ENCODE results near the gene ITPRID1. TPM values are rescaled to one million over a fixed set of nuclear protein-coding genes. Genes with fewer than 3 reads are reported as not detected.

Gene ITPRID1
- total RNA-seq, 2 donors from 2014 or later = 5.6 to 21.8 TPM

- 78% methylated on average over 2 of the region's 2 CpGs; no CpG with 5 or more reads in 1 of the 2 experiments for WGBS, 2 experiments (ENCODE audit: insufficient coverage in 1 of 2, insufficient read length in 1 of 2)
- H3K9ac ChIP-seq (ENCODE audit: extremely low read depth, low read length, poor library complexity, severe bottlenecking) = no peak overlapping the region
- H3K9me3 Mint-ChIP-seq = peaks cover 34% of the 10 kb centered on the region
- no peaks in the 10 kb centered on the region for H3K27me3 ChIP-seq (ENCODE audit: control insufficient read depth, insufficient read depth, low read length, poor library complexity, severe bottlenecking)
- H3K4me1 ChIP-seq (ENCODE audit: control insufficient read depth, insufficient read depth, low read length) = no peaks in the 10 kb centered on the region
- H3K36me3 ChIP-seq (ENCODE audit: control insufficient read depth, insufficient read depth, low read length) = peaks cover 4% of the 10 kb centered on the region
- peaks cover 59% of the 10 kb centered on the region for H3K36me3 Mint-ChIP-seq (ENCODE audit: low read depth)
- peaks cover 38% of the 10 kb centered on the region for H3K9me3 ChIP-seq (ENCODE audit: control insufficient read depth, low read length)
- H3K27ac ChIP-seq (ENCODE audit: low read depth, low read length) = no peak overlapping the region
- no peak overlapping the region for H3K4me3 ChIP-seq (ENCODE audit: low read length)
- no peak for TF ChIP-seq CTCF (conservative IDR thresholded peaks at IDR 0.05)
- no peaks in the 10 kb centered on the region for H3K27me3 Mint-ChIP-seq (ENCODE audit: insufficient read depth)
- DNase-seq = no peak
- H3K4me1 Mint-ChIP-seq = no peaks in the 10 kb centered on the region
- H3K27ac Mint-ChIP-seq = no peak overlapping the region
- H3K4me3 Mint-ChIP-seq = no peak overlapping the region
These were observed 1.7 kb upstream of the ITPRID1 start for GRCh38 chr7:31512166-31512565.

GRCh38 chr7:31516680-31517502 lies 3.0 kb downstream of the ITPRID1 start:
- Mint-ChIP-seq H3K9me3 (peaks cover 25% of the 10 kb centered on the region), H3K36me3 (ENCODE audit: low read depth) (peaks cover 35% of the 10 kb centered on the region), H3K27ac (no peak overlapping the region), H3K27me3 (ENCODE audit: insufficient read depth) (no peaks in the 10 kb centered on the region), H3K4me3 (no peak overlapping the region), H3K4me1 (no peaks in the 10 kb centered on the region)
- Histone ChIP-seq H3K4me3 (ENCODE audit: low read length) (no peak overlapping the region), H3K36me3 (ENCODE audit: control insufficient read depth, insufficient read depth, low read length) (peaks cover 4% of the 10 kb centered on the region), H3K9ac (ENCODE audit: extremely low read depth, low read length, poor library complexity, severe bottlenecking) (no peak overlapping the region), H3K4me1 (ENCODE audit: control insufficient read depth, insufficient read depth, low read length) (no peaks in the 10 kb centered on the region), H3K27me3 (ENCODE audit: control insufficient read depth, insufficient read depth, low read length, poor library complexity, severe bottlenecking) (no peaks in the 10 kb centered on the region), H3K9me3 (ENCODE audit: control insufficient read depth, low read length) (peaks cover 22% of the 10 kb centered on the region), H3K27ac (ENCODE audit: low read depth, low read length) (no peak overlapping the region)
- TF ChIP-seq CTCF (conservative IDR thresholded peaks at IDR 0.05) = no peak
- DNase-seq = no peak
- 85 to 92% methylated on average over 9 to 16 of the region's 16 CpGs for WGBS, 2 experiments (ENCODE audit: insufficient coverage in 1 of 2, insufficient read length in 1 of 2)

GRCh38 chr7:31517513-31517912 lies 3.6 kb downstream of the ITPRID1 start:
- Histone ChIP-seq H3K36me3 (ENCODE audit: control insufficient read depth, insufficient read depth, low read length) (peaks cover 4% of the 10 kb centered on the region), H3K27ac (ENCODE audit: low read depth, low read length) (no peak overlapping the region), H3K9me3 (ENCODE audit: control insufficient read depth, low read length) (peaks cover 22% of the 10 kb centered on the region), H3K9ac (ENCODE audit: extremely low read depth, low read length, poor library complexity, severe bottlenecking) (no peak overlapping the region), H3K27me3 (ENCODE audit: control insufficient read depth, insufficient read depth, low read length, poor library complexity, severe bottlenecking) (no peaks in the 10 kb centered on the region), H3K4me1 (ENCODE audit: control insufficient read depth, insufficient read depth, low read length) (no peaks in the 10 kb centered on the region), H3K4me3 (ENCODE audit: low read length) (no peak overlapping the region)
- DNase-seq = no peak
- no peak overlapping the region for H3K27ac Mint-ChIP-seq
- no peak overlapping the region for H3K4me3 Mint-ChIP-seq
- H3K36me3 Mint-ChIP-seq (ENCODE audit: low read depth) = peaks cover 35% of the 10 kb centered on the region
- no peaks in the 10 kb centered on the region for H3K27me3 Mint-ChIP-seq (ENCODE audit: insufficient read depth)
- WGBS, 2 experiments (ENCODE audit: insufficient coverage in 1 of 2, insufficient read length in 1 of 2) = 97 to 98% methylated on average over 19 to 31 of the region's 31 CpGs
- H3K4me1 Mint-ChIP-seq = no peaks in the 10 kb centered on the region
- no peak for TF ChIP-seq CTCF (conservative IDR thresholded peaks at IDR 0.05)
- peaks cover 25% of the 10 kb centered on the region for H3K9me3 Mint-ChIP-seq

Data from endodermal cell (in vitro differentiated cells).